Measurements from ENCODE around the gene DCP1B. TPM values are rescaled to one million over a fixed set of nuclear protein-coding genes. Genes with fewer than 3 reads are reported as not detected.

Gene DCP1B
- total RNA-seq (ENCODE audit: insufficient read depth, low replicate concordance): 25.5 TPM

- peak; percentile 98 for DNase-seq (ENCODE audit: low spot score)
Measured at GRCh38 chr12:2004113-2004929, at the start of gene DCP1B. Gene DCP1B, minus strand, starts transcription at chr12:2004457. Its CDS starts 26 bp downstream, at chr12:2004431.

GRCh38 chr12:2053691-2054090, 49.4 kb upstream of the DCP1B start:
- DNase-seq (ENCODE audit: low spot score): peak; percentile 49

- peak; percentile 79 for DNase-seq (ENCODE audit: low spot score)
Measured at GRCh38 chr12:2052826-2053678, 48.8 kb upstream of the DCP1B start, which contains the start of gene CACNA1C. Gene CACNA1C, plus strand, starts transcription at chr12:2052987. Its CDS starts 576 bp downstream, at chr12:2053563.

- peak; percentile 44 for DNase-seq (ENCODE audit: low spot score)
Measured at GRCh38 chr12:2051700-2052621, 47.7 kb upstream of the DCP1B start.

- DNase-seq (ENCODE audit: low spot score): no peak
Measured at GRCh38 chr12:2049604-2050540, 45.6 kb upstream of the DCP1B start.

GRCh38 chr12:2047752-2048151, 43.5 kb upstream of the DCP1B start:
- DNase-seq (ENCODE audit: low spot score): no peak

- DNase-seq (ENCODE audit: low spot score): no peak
Measured at GRCh38 chr12:2046957-2047356, 42.7 kb upstream of the DCP1B start.

- no peak for DNase-seq (ENCODE audit: low spot score)
Measured at GRCh38 chr12:2044165-2044564, 39.9 kb upstream of the DCP1B start.

- no peak for DNase-seq (ENCODE audit: low spot score)
Measured at GRCh38 chr12:2043054-2043453, 38.8 kb upstream of the DCP1B start.

GRCh38 chr12:2039034-2039433, 34.8 kb upstream of the DCP1B start:
- no peak for DNase-seq (ENCODE audit: low spot score)

- no peak for DNase-seq (ENCODE audit: low spot score)
Measured at GRCh38 chr12:2035431-2036055, 31.3 kb upstream of the DCP1B start.

- peak; percentile 86 for DNase-seq (ENCODE audit: low spot score)
Measured at GRCh38 chr12:2034633-2035430, 30.6 kb upstream of the DCP1B start.

- no peak for DNase-seq (ENCODE audit: low spot score)
Measured at GRCh38 chr12:2032506-2032905, 28.2 kb upstream of the DCP1B start.

- DNase-seq (ENCODE audit: low spot score): no peak
Measured at GRCh38 chr12:2029851-2030250, 25.6 kb upstream of the DCP1B start.

GRCh38 chr12:2027351-2027750, 23.1 kb upstream of the DCP1B start:
- DNase-seq (ENCODE audit: low spot score): peak; percentile 42

- DNase-seq (ENCODE audit: low spot score): no peak
Measured at GRCh38 chr12:2023365-2023764, 19.1 kb upstream of the DCP1B start.

GRCh38 chr12:2020511-2020910, 16.3 kb upstream of the DCP1B start:
- DNase-seq (ENCODE audit: low spot score): no peak

- DNase-seq (ENCODE audit: low spot score): no peak
Measured at GRCh38 chr12:2019126-2019525, 14.9 kb upstream of the DCP1B start.

GRCh38 chr12:2018391-2018790, 14.1 kb upstream of the DCP1B start:
- no peak for DNase-seq (ENCODE audit: low spot score)
